B cell (primary cell): Measurements from ENCODE around the gene GNB2. TPM values are rescaled to one million over a fixed set of nuclear protein-coding genes. Genes with fewer than 3 reads are reported as not detected.

Experiments used
- ATAC-seq: fragments of 200-7000 bp; cut with Tn5 transposase; one replicate; pipeline ENCODE4 v1.10.0; 2021; ENCODE audit warnings: low read depth, mild to moderate bottlenecking, moderate number of reproducible peaks, moderate library complexity
- CTCF ChIA-PET: fragments of 350-600 bp; sonication (Branson Sonifier 250); formaldehyde crosslinking; loops from one replicate; lab custom pipeline; 2021; ENCODE audit warnings: antibody characterized with exemption, inconsistent platforms; lab: Charles Lee
- POLR2A ChIA-PET: fragments of 350-600 bp; sonication (Branson Sonifier 250); formaldehyde crosslinking; loops from one replicate; lab custom pipeline; 2021; ENCODE audit warnings: antibody characterized with exemption; lab: Charles Lee
- DNase-seq: peaks from one replicate; pipeline ENCODE4 v3.0.0; 2013
- H2AFZ ChIP-seq: 2 replicates; pipeline ENCODE4 v1.6.1; 2012; ENCODE audit warnings: mild to moderate bottlenecking, low read depth, low read length; ENCODE audit not compliant: insufficient read depth, poor library complexity, severe bottlenecking
- H3K27ac ChIP-seq, 2 donors: 1 replicate in 1 of 2; 2 replicates in 1 of 2; pipeline ENCODE4 v1.5.1; 2012 to 2013; ENCODE audit warnings: low read length in 2 of 2, mild to moderate bottlenecking in 2 of 2, moderate library complexity in 1 of 2
- H3K27me3 ChIP-seq, 4 experiments: fragments of 200-600 bp in 1 of 4; sonication (generic) in 1 of 4; replicated peaks in 1 of 4; 1 replicate in 2 of 4; 2 replicates in 2 of 4; pipeline versions ENCODE4 v1.6.1 to v1.7.0; 2013 to 2016; ENCODE audit warnings: low read length in 3 of 4, mild to moderate bottlenecking in 2 of 4, mixed read lengths in 1 of 4, moderate library complexity in 1 of 4; ENCODE audit not compliant: insufficient read depth in 4 of 4, control insufficient read depth in 3 of 4; ENCODE audit errors: control extremely low read depth in 1 of 4
- H3K36me3 ChIP-seq, 2 experiments: replicated peaks in 1 of 2; 1 replicate in 1 of 2; 2 replicates in 1 of 2; pipeline versions ENCODE4 v1.6.1 to v1.7.1; 2013; ENCODE audit warnings: low read length in 1 of 2; ENCODE audit not compliant: insufficient read depth in 2 of 2, control insufficient read depth in 1 of 2; ENCODE audit errors: control extremely low read depth in 1 of 2, extremely low read depth in 1 of 2
- H3K4me1 ChIP-seq, 2 donors: fragments of 200-600 bp in 1 of 2; sonication (generic) in 1 of 2; 1 replicate in 1 of 2; 2 replicates in 1 of 2; pipeline versions ENCODE4 v1.5.1 to v1.6.1; 2013 to 2017; ENCODE audit warnings: low read length in 2 of 2; ENCODE audit not compliant: control insufficient read depth in 2 of 2, insufficient read depth in 2 of 2
- H3K4me2 ChIP-seq: replicated peaks from 2 replicates; pipeline ENCODE3; 2012; ENCODE audit warnings: mild to moderate bottlenecking, low read depth, low read length; ENCODE audit not compliant: poor library complexity, severe bottlenecking
- H3K4me3 ChIP-seq, 5 experiments: fragments of 200-600 bp in 1 of 5; sonication (generic) in 1 of 5; 1 replicate in 3 of 5; 2 replicates in 2 of 5; pipeline versions ENCODE4 v1.5.1 to v1.7.0; 2011 to 2016; ENCODE audit warnings: low read length in 4 of 5, mild to moderate bottlenecking in 4 of 5, low read depth in 2 of 5, control low read depth in 1 of 5, moderate library complexity in 1 of 5; ENCODE audit not compliant: insufficient read depth in 1 of 5; ENCODE audit errors: control extremely low read depth in 1 of 5, extremely low read depth in 1 of 5
- H3K79me2 ChIP-seq: fragments of 200-600 bp; sonication (generic); one replicate; pipeline ENCODE4 v1.6.0; 2016; ENCODE audit warnings: low read length; ENCODE audit not compliant: control insufficient read depth, insufficient read depth
- H3K9ac ChIP-seq: fragments of 200-600 bp; sonication (generic); 2 replicates; pipeline ENCODE4 v1.6.1; 2017; ENCODE audit warnings: mild to moderate bottlenecking, low read length, moderate library complexity
- H3K9me3 ChIP-seq, 3 donors: one replicate each; pipeline versions ENCODE4 v1.6.1 to v1.7.1; 2013; ENCODE audit warnings: low read length in 2 of 3; ENCODE audit not compliant: control insufficient read depth in 2 of 3, insufficient read depth in 1 of 3; ENCODE audit errors: control extremely low read depth in 1 of 3
- H4K20me1 ChIP-seq: 2 replicates; pipeline ENCODE4 v1.6.0; 2012; ENCODE audit warnings: mild to moderate bottlenecking, low read length; ENCODE audit not compliant: insufficient read depth, control insufficient read depth, poor library complexity, severe bottlenecking
- H3K27ac Mint-ChIP-seq: one replicate; pipeline ENCODE4 v1.8.0; 2021; ENCODE audit warnings: mixed read lengths
- H3K27me3 Mint-ChIP-seq: one replicate; pipeline ENCODE4 v1.8.0; 2021; ENCODE audit warnings: mixed read lengths
- H3K4me1 Mint-ChIP-seq: one replicate; pipeline ENCODE4 v1.8.0; 2021; ENCODE audit warnings: mixed read lengths
- H3K4me3 Mint-ChIP-seq: one replicate; pipeline ENCODE4 v1.8.0; 2021; ENCODE audit warnings: mixed read lengths
- H3K9me3 Mint-ChIP-seq: one replicate; pipeline ENCODE4 v1.8.0; 2022; ENCODE audit warnings: mixed read lengths; ENCODE audit not compliant: insufficient read depth
- CTCF ChIP-seq: fragments of 200-600 bp; IDR thresholded peaks from one replicate; pipeline ENCODE4 v1.8.0; 2022; ENCODE audit warnings: antibody characterized with exemption, mild to moderate bottlenecking
- EZH2 ChIP-seq: IDR thresholded peaks from 2 replicates; pipeline ENCODE4 v1.6.1; 2012; ENCODE audit warnings: borderline replicate concordance, low read depth, mild to moderate bottlenecking, moderate library complexity, low read length; ENCODE audit not compliant: insufficient read depth, poor library complexity, severe bottlenecking
- WGBS: methylation state at CpG from one replicate; pipeline ENCODE4 v1.1.5; 2013; ENCODE audit warnings: missing lambda C conversion rate; ENCODE audit not compliant: insufficient coverage; 5-methylcytosine and 5-hydroxymethylcytosine counted together
- intact Hi-C: fragments of 100-400 bp; cut with micrococcal nuclease; formaldehyde crosslinking; loops from one replicate; pipeline ENCODE4 v1.10.0; 2022
- polyA plus RNA-seq: library from polyadenylated mRNA; depleted of rRNA; stranded (reverse); fragments of >200 nt; gene quantifications from 2 replicates; pipeline ENCODE4 v1.2.3, GENCODE V29; 2012
- total RNA-seq, 2 donors: library from RNA; stranded (reverse); fragments of 120-200 nt in 1 of 2; gene quantifications; 1 replicate in 1 of 2; 2 replicates in 1 of 2; pipeline versions ENCODE4 v1.2.3 to v1.2.4, GENCODE V29; 2013 to 2022

The GNB2 gene
- total and polyA plus RNA-seq, 2 donors (not counting 1 experiment from before 2014, with no cell fraction given), result 127 to 221 TPM

- H3K36me3 ChIP-seq, result peaks cover 0 to 11% of the 10 kb centered on the region in 2 experiments
- POLR2A ChIA-PET, result interaction anchor here (0.6 to 4.8 kb wide), 7 partner anchors 11 to 266 kb away, joined by 3 to 29 read pairs (median 4); partner anchors contain the start of genes FBXO24, LRCH4, POP7 and ZCWPW1
- peak within 1 kb of the TSS; percentile 89 for H3K4me3 Mint-ChIP-seq
- H3K4me1 Mint-ChIP-seq, result peaks cover 45% of the 10 kb centered on the region
- H3K9me3 ChIP-seq, result no peaks in the 10 kb centered on the region
- peaks cover 50 to 55% of the 10 kb centered on the region in 2 donors for H3K4me1 ChIP-seq
- peak within 1 kb of the TSS; percentile 92 for H3K27ac Mint-ChIP-seq
- ATAC-seq (peak; percentile 65), DNase-seq (peak; percentile 83)
- peak within 1 kb of the TSS; percentile 68 for H2AFZ ChIP-seq
- H3K27me3 Mint-ChIP-seq, result no peaks in the 10 kb centered on the region
- H3K4me2 ChIP-seq, result peak within 1 kb of the TSS; percentile 98
- under 1% methylated on average over 68 of the region's 102 CpGs for WGBS
- H3K27me3 ChIP-seq, result no peaks in the 10 kb centered on the region
- TF ChIP-seq EZH2, result no peak
- TF ChIP-seq CTCF, result no peak
- H3K4me3 ChIP-seq, result peak within 1 kb of the TSS; percentile 53 to 79 (median 68)
- CTCF ChIA-PET, result interaction anchor here (1.5 to 9.8 kb wide), 5 partner anchors 11 to 158 kb away, joined by 6 to 85 read pairs (median 49); partner anchors contain the start of genes MOSPD3, POP7 and SLC12A9
- no peaks in the 10 kb centered on the region for H3K9me3 Mint-ChIP-seq
- intact Hi-C loops, result loop anchor here (1.0 to 5.0 kb wide), 4 partner anchors 11 to 158 kb away; partner anchors contain the start of genes MOSPD3 and SLC12A9
- H3K27ac ChIP-seq, result peak within 1 kb of the TSS; percentile 25 to 66
- H3K9ac ChIP-seq, result peak within 1 kb of the TSS; percentile 74
- H3K79me2 ChIP-seq, result peaks cover 43% of the 10 kb centered on the region
- H4K20me1 ChIP-seq, result peaks cover 43% of the 10 kb centered on the region
These were observed 20.7 kb downstream of the GNB2 start, which contains the start of gene GIGYF1 for GRCh38 chr7:100694098-100694745. TSS of gene GIGYF1 (minus strand) at chr7:100694250. CDS start at chr7:100688238, 6,012 bp downstream.
